ENCODE results near the gene ABL2. TPM values are rescaled to one million over a fixed set of nuclear protein-coding genes. Genes with fewer than 3 reads are reported as not detected.

ABL2 gene
- total RNA-seq, 1 experiment from 2014 or later, result 42.2 TPM

DNA sequence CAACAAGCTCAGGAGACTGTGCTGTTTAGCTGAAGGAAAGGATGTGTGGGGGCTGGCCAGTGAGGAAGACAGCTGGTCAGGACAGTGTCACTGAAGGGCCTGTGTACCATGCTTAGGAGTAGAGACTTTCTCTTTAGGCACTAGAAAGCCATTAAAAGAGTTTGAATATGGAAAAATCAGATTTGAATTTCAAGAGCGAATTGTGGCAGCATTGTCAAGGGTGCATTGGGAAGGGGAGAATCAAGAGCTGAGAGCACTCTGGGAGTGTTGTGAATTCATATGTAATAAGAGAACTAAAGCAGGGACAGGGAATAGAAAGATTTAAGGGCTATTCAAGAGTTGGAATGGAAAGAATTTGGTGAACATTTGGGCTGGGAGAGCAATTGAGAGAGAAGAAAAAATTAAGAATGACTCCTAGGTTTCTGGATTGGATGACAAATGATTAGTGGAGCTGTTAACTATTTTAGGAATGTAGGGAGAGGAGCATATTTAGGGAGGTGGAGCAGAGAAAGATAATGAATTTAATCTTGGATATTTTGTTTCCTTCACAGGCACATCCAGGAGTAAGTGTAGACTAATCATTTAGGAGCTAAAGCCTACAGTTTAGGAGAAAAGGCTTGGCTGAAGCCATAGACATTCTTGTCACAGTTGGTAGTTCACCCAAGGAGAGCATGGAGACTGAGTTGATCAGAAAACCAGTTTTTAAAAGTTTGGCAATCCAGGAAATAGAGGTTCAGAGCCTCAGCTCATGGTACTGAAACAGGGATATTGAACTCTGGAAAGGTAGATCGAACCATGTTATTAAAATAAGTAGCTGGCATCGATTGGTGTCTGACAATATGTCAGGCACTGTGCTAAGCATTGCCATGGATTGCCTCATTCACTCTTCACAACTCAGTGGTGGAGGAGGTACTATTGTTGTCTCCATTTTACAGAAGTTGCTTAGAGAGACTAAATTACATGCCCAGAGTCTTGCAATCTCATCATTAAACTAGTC lies 170.7 kb downstream of the ABL2 start:
- no peak for DNase-seq (ENCODE audit: low read depth)

DNA sequence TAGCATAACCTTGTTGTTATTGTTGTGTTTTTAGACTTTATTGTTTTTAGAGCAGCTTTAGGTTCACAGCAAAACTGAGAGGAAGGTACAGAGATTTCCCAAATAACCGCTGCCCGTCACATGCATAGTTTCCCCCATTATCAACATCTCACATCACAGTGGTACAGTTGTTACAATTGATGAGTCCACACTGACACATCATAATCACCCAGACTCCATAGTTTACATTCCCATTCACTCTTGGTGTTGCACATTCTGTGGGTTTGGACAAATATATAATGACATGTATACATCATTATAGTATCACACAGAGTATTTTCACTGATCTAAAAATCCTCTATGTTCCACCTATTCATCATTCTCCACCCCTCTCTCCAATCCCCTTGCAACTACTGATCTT lies 173.5 kb downstream of the ABL2 start:
- DNase-seq (ENCODE audit: low read depth), result no peak

DNA sequence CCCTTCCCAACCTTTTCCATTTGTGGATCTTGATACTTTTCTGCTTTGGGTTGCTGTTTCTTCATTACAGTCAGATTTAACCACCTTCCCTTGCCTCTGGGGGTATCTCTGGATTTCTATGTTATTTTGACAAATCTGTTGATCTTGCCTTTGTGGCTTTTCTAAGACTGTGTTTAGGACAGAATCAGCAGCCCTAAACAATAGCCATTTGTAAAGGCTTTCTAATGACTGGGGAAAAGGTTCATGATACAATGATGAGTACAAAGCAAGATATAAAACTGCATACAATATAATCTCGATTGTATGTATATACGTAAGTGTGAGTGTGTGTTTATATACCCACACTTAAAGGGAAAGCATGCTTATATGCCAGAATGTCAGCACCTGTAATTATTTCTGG lies 176.0 kb downstream of the ABL2 start:
- no peak for DNase-seq (ENCODE audit: low read depth)

- no peak for DNase-seq (ENCODE audit: low read depth)
Observed at GRCh38 chr1:179052776-179053175, 176.7 kb downstream of the ABL2 start.

Small RNA genes lying within 50 kb of the gene (small RNA-seq; reads per million reads assigned to genes)
- gene AL512326.2, result not detected
- gene AL512326.3, result not detected
- not detected for gene EIF4A1P11
- gene RF00272, result not detected

Other genes with a start within 250 kb of the ABL2 start
- gene FAM20B, start 203.8 kb downstream of the ABL2 start, total RNA-seq (2014; rRNA removed; shearing (Covaris generic)), result 23.2 and 24.9 TPM in 2 replicates
- 48.2 and 94.6 TPM in 2 replicates for gene TOR3A, start 147.6 kb downstream of the ABL2 start, total RNA-seq (2014; rRNA removed; shearing (Covaris generic))
- gene SOAT1, start 64.1 kb upstream of the ABL2 start, total RNA-seq (2014; rRNA removed; shearing (Covaris generic)), result 15.6 and 28.5 TPM in 2 replicates
- 0.35 TPM in 1 of 2 replicates, not detected in the other for gene AXDND1, start 136.3 kb upstream of the ABL2 start, total RNA-seq (2014; rRNA removed; shearing (Covaris generic))